K562 (cell line): ENCODE data around the gene ARL4D. TPM values are rescaled to one million over a fixed set of nuclear protein-coding genes. Genes with fewer than 3 reads are reported as not detected.

Experiments used
- ARHGAP35 ChIP-seq: fragments of 450-650 bp; IDR thresholded peaks from 2 replicates; pipeline ENCODE4 v1.6.1; 2018; ENCODE audit not compliant: partially characterized antibody
- ATF7 ChIP-seq: fragments of 450-650 bp; IDR thresholded peaks from 2 replicates; pipeline ENCODE4 v1.7.1; 2014; ENCODE audit warnings: mild to moderate bottlenecking, moderate library complexity
- BCL6 ChIP-seq: fragments of 250-450 bp; sonication (Bioruptor Pico); IDR thresholded peaks from 2 replicates; pipeline ENCODE4 v1.4.0; 2020
- BRD9 ChIP-seq: fragments of 450-650 bp; IDR thresholded peaks from 2 replicates; pipeline ENCODE4 v1.6.1; 2018; ENCODE audit warnings: low read depth; ENCODE audit not compliant: partially characterized antibody
- CREB1 ChIP-seq, 2 experiments: sonication (generic) in 1 of 2; formaldehyde crosslinking in 1 of 2; IDR thresholded peaks; 2 replicates each; pipeline versions ENCODE4 v1.6.1 to v1.8.0; 2012 to 2022; ENCODE audit warnings: inconsistent platforms in 1 of 2, mild to moderate bottlenecking in 1 of 2, missing genetic modification reagents in 1 of 2, moderate library complexity in 1 of 2
- CTBP1 ChIP-seq: fragments of 450-650 bp; IDR thresholded peaks from 2 replicates; pipeline ENCODE4 v1.6.1; 2016; ENCODE audit warnings: borderline replicate concordance
- ETV5 ChIP-seq: sonication (generic); formaldehyde crosslinking; IDR thresholded peaks from 2 replicates; pipeline ENCODE4 v1.4.0; 2020; ENCODE audit warnings: low read depth, mild to moderate bottlenecking, missing genetic modification reagents
- HOXB6 ChIP-seq: fragments of 250-450 bp; sonication (Bioruptor Pico); IDR thresholded peaks from 2 replicates; pipeline ENCODE4 v1.5.1; 2022; ENCODE audit warnings: mild to moderate bottlenecking, borderline replicate concordance
- ILK ChIP-seq: fragments of 450-650 bp; IDR thresholded peaks from 2 replicates; pipeline ENCODE4 v1.6.1; 2016; ENCODE audit warnings: missing genetic modification characterization, low read depth, mild to moderate bottlenecking, missing compliant biosample characterization, moderate library complexity, borderline replicate concordance
- NBN ChIP-seq: fragments of 450-650 bp; IDR thresholded peaks from 2 replicates; pipeline ENCODE4 v1.6.1; 2016; ENCODE audit warnings: low read depth, mild to moderate bottlenecking
- PURB ChIP-seq: sonication (generic); formaldehyde crosslinking; IDR thresholded peaks from 2 replicates; pipeline ENCODE4 v1.9.0; 2021; ENCODE audit warnings: low read depth, mild to moderate bottlenecking, missing genetic modification reagents
- RBM22 ChIP-seq: fragments of 200-400 bp; formaldehyde crosslinking; IDR thresholded peaks from 2 replicates; pipeline ENCODE4 v1.6.1; 2018; ENCODE audit warnings: low read length, low read depth; ENCODE audit not compliant: poor library complexity, severe bottlenecking
- SMAD4 ChIP-seq: fragments of 250-450 bp; sonication (Bioruptor Pico); conservative IDR thresholded peaks from 2 replicates; pipeline ENCODE4 v1.8.0; 2021; ENCODE audit warnings: inconsistent platforms, mild to moderate bottlenecking, moderate library complexity
- SOX6 ChIP-seq: fragments of 450-650 bp; IDR thresholded peaks from 2 replicates; pipeline ENCODE4 v1.6.1; 2014; ENCODE audit warnings: mild to moderate bottlenecking
- SUPT5H ChIP-seq: fragments of 450-650 bp; IDR thresholded peaks from 2 replicates; pipeline ENCODE4 v1.6.1; 2016
- ZBTB7A ChIP-seq: IDR thresholded peaks from 2 replicates; pipeline ENCODE4 v1.6.1; 2011; ENCODE audit warnings: low read depth, mild to moderate bottlenecking, low read length, moderate library complexity, borderline replicate concordance; ENCODE audit not compliant: control insufficient read depth
- ZNF12 ChIP-seq: sonication (generic); formaldehyde crosslinking; IDR thresholded peaks from 2 replicates; pipeline ENCODE4 v1.4.0; 2020; ENCODE audit warnings: mild to moderate bottlenecking, missing genetic modification reagents
- ZNF165 ChIP-seq: fragments of 250-450 bp; sonication (Bioruptor Pico); IDR thresholded peaks from 2 replicates; pipeline ENCODE4 v1.4.0; 2020; ENCODE audit warnings: borderline replicate concordance
- ZNF184 ChIP-seq: sonication (generic); formaldehyde crosslinking; IDR thresholded peaks from 2 replicates; pipeline ENCODE4 v1.5.0; 2020; ENCODE audit warnings: missing genetic modification reagents
- ZNF583 ChIP-seq: fragments of 250-450 bp; sonication (Bioruptor Pico); IDR thresholded peaks from 2 replicates; pipeline ENCODE4 v1.4.0; 2020
- polyA plus RNA-seq, 8 experiments: library from polyadenylated mRNA; depleted of rRNA in 4 of 8; stranded (reverse) in 5 of 8; unstranded in 3 of 8; fragments of >200 nt; fragmentation: Nextera tagmentation in 2 of 8; fragmentation: Illumina TruSeq in 1 of 8; extraction: Ambion mirVana in 2 of 8; extraction: Trizol in 1 of 8; gene quantifications; 2 replicates each; pipeline versions ENCODE4 v1.2.1 to v1.2.3, GENCODE V29; 2011 to 2014; ENCODE audit warnings: inconsistent platforms in 1 of 8, missing spikeins in 1 of 8
- total RNA-seq, 7 experiments: library from RNA; depleted of rRNA in 6 of 7; stranded (reverse); fragments of >200 nt in 6 of 7; fragmentation: Illumina TruSeq in 2 of 7; extraction: Trizol in 2 of 7; gene quantifications; 2 replicates each; pipeline versions ENCODE4 v1.2.1 to v1.2.3, GENCODE V29; 2011 to 2021; ENCODE audit warnings: low replicate concordance in 1 of 7
- TF ChIP-seq, protein P1 (sequence below), 2 experiments: fragments of 450-650 bp in 1 of 2; sonication (generic) in 1 of 2; formaldehyde crosslinking in 1 of 2; IDR thresholded peaks in 1 of 2; conservative IDR thresholded peaks in 1 of 2; 2 replicates each; pipeline versions ENCODE4 v1.6.1 to v1.8.1; 2016 to 2023; ENCODE audit warnings: mild to moderate bottlenecking in 2 of 2, moderate library complexity in 2 of 2, inconsistent platforms in 1 of 2, missing genetic modification reagents in 1 of 2
- TF ChIP-seq, protein P2 (sequence below), 2 experiments: fragments of 250-450 bp in 1 of 2; fragments of 450-650 bp in 1 of 2; sonication (Bioruptor Pico) in 1 of 2; IDR thresholded peaks; 2 replicates each; pipeline versions ENCODE4 v1.6.1 to v1.8.0; 2016 to 2021; ENCODE audit warnings: mild to moderate bottlenecking in 2 of 2, moderate library complexity in 2 of 2, missing compliant biosample characterization in 1 of 2, missing genetic modification characterization in 1 of 2
- TF ChIP-seq, protein P3 (sequence below): fragments of 200-800 bp; sonication (Bioruptor generic); IDR thresholded peaks from 2 replicates; pipeline ENCODE4 v1.6.1; 2017; ENCODE audit warnings: missing genetic modification characterization, missing compliant biosample characterization

The ARL4D gene
- total and polyA plus RNA-seq, 9 of the 15 experiments (the other 6 are each of a cell fraction or from before 2014, with no cell fraction given), result 0.07 to 0.53 (median 0.28) TPM; not detected in 1

DNA sequence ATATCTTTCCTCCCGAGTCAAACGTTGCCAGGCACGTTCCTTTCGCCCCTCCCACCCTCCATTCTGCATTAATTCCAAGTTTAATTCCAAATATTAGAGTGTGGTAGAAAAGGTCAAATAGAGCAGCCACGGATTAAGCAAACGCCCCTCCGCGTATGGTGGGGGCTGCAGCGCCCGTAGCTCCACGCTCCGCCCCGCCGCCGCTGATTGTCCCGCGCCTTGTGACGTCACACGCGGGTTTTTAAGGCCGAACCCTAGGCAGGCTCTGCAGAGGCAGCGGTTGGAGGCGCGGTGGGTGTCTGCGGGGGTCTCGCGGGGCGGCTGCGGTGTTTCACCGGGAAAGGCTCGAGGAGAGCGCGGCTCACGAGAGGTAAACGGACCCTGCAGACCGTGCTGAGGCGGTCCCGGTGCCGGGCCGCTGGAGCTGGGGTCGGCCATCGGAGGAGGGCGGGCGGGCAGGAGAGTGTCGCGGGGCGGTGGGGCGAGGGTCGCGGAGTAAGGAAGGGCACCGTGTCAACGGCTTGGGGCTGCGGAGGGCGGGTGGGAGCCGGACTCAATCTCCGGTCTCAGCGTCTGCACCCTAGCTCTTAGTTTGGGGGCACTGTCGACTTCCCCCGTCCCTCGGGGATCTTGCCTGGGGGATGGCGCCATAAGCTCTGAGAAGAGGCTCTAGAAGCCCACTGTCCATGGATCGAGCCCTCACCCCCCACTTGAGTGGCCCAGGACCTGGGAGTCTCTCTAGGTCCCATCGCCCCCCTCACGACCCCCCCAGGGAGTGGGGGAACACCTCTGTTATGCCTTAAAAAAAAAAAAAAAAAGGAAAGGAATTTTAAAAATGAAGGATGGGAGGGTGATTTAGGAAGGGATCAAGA lies at the start of gene ARL4D (continued):
- TF ChIP-seq ZNF184 (CRISPR knock-in tag) (no peak), SMAD4 (CRISPR knock-in tag) (no peak), CREB1 (IDR thresholded peaks at IDR 0.05) (peak; percentile 49; the same call in 1 of the 2 replicates), CREB1 (CRISPR knock-in tag; IDR thresholded peaks at IDR 0.05) (peak; percentile 88), ZNF583 (CRISPR knock-in tag) (no peak), BRD9 (no peak), RBM22 (no peak), ZNF12 (CRISPR knock-in tag) (no peak), ZNF165 (CRISPR knock-in tag) (no peak), SUPT5H (0 out of 2 replicates have a peak, but pooled peaks have one; percentile 19), ETV5 (CRISPR knock-in tag) (no peak), SOX6 (0 out of 2 replicates have a peak, but pooled peaks have one; percentile 3), ARHGAP35 (no peak), BCL6 (CRISPR knock-in tag) (no peak), CTBP1 (peak; percentile 33; the same call in 1 of the 2 replicates), ZBTB7A (peak; percentile 62; the same call in 1 of the 2 replicates), ILK (tag) (no peak), NBN (peak; percentile 84), PURB (no peak), HOXB6 (no peak), ATF7 (peak; percentile 72; the same call in 1 of the 2 replicates)
- TF ChIP-seq, protein P1, sequence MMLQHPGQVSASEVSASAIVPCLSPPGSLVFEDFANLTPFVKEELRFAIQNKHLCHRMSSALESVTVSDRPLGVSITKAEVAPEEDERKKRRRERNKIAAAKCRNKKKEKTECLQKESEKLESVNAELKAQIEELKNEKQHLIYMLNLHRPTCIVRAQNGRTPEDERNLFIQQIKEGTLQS (IDR thresholded peaks at IDR 0.05), result peak; percentile 37; the same call in 1 of the 2 replicates
- TF ChIP-seq, protein P1 (CRISPR knock-in tag; conservative IDR thresholded peaks at IDR 0.05), result no peak
- TF ChIP-seq, protein P2, sequence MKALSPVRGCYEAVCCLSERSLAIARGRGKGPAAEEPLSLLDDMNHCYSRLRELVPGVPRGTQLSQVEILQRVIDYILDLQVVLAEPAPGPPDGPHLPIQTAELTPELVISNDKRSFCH (CRISPR knock-in tag; IDR thresholded peaks at IDR 0.05), result no peak
- TF ChIP-seq, protein P2 (tag; IDR thresholded peaks at IDR 0.05), result peak; percentile 72; the same call in 1 of the 2 replicates
- TF ChIP-seq, protein P3, sequence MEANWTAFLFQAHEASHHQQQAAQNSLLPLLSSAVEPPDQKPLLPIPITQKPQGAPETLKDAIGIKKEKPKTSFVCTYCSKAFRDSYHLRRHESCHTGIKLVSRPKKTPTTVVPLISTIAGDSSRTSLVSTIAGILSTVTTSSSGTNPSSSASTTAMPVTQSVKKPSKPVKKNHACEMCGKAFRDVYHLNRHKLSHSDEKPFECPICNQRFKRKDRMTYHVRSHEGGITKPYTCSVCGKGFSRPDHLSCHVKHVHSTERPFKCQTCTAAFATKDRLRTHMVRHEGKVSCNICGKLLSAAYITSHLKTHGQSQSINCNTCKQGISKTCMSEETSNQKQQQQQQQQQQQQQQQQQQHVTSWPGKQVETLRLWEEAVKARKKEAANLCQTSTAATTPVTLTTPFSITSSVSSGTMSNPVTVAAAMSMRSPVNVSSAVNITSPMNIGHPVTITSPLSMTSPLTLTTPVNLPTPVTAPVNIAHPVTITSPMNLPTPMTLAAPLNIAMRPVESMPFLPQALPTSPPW (CRISPR knock-in tag), result peak; percentile 56; the same call in 1 of the 2 replicates
